Stimulated activated CD4-positive, alpha-beta T cell treated with anti-CD3 and anti-CD28 coated beads, Interleukin-4, amount 100 ng/mL, for 24 hours (primary cell): ENCODE measurements around the gene ERCC6L.

Source experiments
- DNase-seq: peaks from one replicate; pipeline ENCODE4 v3.0.0-alpha.2; 2020

ERCC6L gene

DNA sequence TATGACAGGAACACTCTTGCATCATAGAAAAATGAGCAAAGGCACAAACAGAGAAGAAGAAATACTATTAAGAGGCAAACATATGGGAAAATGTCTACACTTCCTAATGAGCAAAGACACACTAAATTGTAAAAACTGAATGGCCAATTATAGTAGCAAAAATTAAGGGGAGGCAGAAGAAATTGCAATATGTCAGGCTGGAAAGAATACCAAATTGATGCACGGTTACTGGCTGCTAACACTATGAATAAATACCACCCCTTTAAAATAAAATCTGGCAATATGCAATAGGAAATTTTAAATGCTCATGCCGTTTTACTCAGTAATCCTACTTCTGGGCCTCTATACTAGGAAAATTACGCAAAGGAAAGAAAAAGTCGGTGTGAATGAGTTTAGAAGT, 73.3 kb downstream of the ERCC6L start:
- no peak for DNase-seq

GRCh38 chrX:72159769-72160168, 79.1 kb downstream of the ERCC6L start:
- DNase-seq = no peak

GRCh38 chrX:72158773-72159172, 80.1 kb downstream of the ERCC6L start:
- DNase-seq = no peak
